Stimulated activated CD4-positive, alpha-beta T cell treated with anti-CD3 and anti-CD28 coated beads, Interleukin-2, amount 100 ng/mL, for 24 hours (primary cell): Measurements from ENCODE around the gene SLC2A8.

ENCODE experiments used
- DNase-seq, 2 donors: peaks; one replicate each; pipeline ENCODE4 v3.0.0-alpha.2; 2020

Gene SLC2A8

GRCh38 chr9:127396808-127397645, at the start of gene SLC2A8:
Gene SLC2A8, plus strand, starts transcription at chr9:127397169. Its CDS starts 62 bp downstream, at chr9:127397231.
- DNase-seq: peak; percentile 81 to 86

DNA sequence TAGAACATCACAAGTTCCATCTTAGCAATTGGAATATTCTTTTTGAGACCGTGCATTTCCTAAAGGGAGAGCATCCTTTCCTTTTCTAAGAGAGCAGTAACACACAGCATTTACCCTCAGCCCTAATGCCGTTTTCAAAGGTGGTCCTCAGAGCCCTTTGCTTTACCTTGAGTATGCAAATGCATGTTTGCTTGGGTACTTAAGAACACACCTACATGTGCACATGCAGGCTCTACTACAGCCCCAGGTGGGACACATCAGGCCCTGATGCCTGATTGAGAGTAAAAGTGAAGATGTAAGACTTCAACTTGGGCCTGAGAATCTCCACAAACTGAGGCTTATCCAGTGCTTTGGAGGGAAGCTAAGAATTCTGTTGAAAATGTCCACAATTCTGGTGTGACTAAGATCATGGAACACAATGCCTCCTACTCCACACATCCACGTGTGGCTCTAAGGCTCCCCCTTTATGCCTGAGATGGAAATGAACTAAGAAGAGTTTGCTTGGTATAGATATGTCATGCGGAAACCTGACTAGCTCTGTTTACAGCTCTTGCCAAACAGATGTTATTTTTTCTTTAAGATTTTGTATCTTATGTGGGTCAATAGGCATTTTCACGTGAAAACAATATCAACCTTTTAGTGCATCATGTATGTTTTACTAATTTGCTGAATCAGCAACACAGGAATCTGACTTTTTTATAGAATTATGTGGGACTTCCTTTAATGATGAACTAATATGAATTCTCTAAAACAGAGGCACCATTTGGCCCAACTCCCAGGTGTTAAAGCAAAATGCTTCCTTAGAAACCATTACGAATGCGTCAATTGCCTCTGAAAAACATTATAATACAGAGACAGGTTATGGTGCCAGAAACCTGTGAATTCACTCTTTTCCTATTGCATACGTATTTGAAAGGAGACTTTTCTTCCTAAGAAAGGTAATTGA, 48.9 kb upstream of the SLC2A8 start:
- DNase-seq: no peak

GRCh38 chr9:127349483-127350113, 47.4 kb upstream of the SLC2A8 start:
- DNase-seq: no peak

GRCh38 chr9:127351182-127352166, 45.5 kb upstream of the SLC2A8 start:
- no peak for DNase-seq

GRCh38 chr9:127353882-127354281, 43.1 kb upstream of the SLC2A8 start:
- DNase-seq: no peak

DNA sequence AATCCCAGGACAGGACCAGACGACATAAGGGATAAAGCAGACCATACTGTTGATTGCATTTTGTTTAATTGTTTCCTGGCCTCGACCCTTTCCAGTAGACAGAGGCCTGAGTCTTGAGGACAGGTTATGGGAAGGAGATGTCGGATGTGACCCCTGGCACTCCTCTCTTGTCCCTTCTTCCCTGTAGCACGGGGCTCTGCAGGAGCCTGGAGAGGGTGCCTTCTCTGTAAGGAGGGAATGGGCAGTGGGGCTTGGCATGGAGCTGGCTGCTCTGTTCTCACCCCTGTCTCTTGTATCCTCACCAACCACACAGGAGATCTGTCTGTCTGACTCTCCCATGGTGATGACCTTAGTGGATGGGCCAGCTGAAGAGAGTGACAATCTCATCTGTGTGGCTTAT, 40.1 kb upstream of the SLC2A8 start:
- no peak for DNase-seq

GRCh38 chr9:127358023-127358535, 38.9 kb upstream of the SLC2A8 start:
- no peak for DNase-seq

DNA sequence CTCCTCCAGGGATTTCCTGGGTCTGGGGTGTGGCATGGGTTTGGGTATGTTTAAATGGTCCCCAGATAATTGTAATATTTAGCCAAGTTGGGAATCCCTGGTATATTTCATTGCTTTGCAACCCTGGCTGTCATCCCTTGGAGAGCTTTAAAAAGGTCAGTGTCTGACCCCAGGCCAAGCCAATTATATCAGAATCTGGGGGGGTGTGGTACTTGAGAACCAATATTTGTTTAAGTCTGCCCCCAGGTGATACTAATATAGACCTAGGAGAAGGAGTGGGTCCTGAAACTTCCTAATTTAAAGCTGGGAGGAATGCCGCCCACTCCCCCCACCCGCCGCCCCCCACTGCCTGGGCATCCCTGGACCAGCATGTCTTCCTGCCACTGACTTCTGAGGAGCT, 38.2 kb upstream of the SLC2A8 start:
- DNase-seq: no peak

DNA sequence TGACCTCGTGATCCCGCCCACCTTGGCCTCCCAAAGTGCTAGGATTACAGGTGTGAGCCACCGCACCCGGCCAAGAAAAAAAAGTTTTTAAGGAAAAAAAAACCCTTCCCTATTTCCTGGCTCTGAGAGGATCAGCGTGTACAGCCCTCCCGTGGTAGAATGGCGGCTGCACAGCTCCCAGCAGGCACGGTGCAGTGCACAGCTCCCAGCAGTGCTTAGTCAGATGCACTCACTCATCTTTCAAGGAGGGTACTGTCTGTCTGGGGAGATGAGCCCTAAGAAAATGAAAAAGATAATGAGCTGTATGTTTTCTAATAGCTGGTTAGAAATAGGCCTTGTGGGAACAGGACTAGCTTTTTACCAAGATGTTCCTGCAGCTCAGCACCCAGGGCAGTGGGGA, 36.7 kb upstream of the SLC2A8 start:
- DNase-seq: no peak

GRCh38 chr9:127360829-127361228, 36.1 kb upstream of the SLC2A8 start:
- no peak for DNase-seq

- DNase-seq: no peak
Measured at GRCh38 chr9:127361561-127361960, 35.4 kb upstream of the SLC2A8 start.

DNA sequence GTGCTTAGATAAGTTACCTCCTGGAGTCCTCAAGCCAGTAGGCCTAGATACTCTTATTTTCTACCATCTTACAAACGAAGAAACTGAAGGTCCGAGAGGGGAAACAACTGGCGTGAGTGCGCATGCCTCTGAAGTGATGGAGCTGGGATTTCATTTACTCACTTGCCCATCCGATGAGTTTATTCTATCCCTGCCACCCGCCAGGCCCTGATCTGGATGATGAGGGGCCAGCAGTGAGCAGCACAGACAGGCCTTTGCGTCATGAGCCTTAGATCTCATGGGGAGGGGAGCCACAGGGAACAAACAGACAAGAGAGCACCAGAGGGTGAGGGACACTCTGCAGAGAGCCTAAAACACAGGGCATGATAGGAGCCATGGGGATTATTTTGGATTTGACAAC, 34.1 kb upstream of the SLC2A8 start:
- DNase-seq: no peak

DNA sequence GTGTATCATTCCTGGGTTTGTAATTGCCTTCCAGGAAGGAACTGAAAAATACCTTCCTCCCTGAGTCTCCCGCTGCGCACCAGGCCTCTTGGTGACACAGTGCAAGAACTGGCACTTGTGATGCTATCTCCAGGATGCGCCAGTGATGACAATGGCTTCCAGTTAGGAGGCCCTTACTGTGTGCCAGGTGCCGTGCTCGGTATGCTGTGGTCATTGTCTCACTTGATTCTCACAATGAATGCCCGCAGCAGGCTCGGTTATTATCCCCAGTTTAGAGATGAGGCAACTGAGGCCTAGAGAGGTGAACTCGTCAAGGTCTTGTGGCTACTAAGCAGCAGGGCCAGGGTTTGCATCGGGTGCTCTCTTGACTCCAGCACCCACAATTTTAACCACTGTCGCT, 31.5 kb upstream of the SLC2A8 start:
- no peak for DNase-seq

GRCh38 chr9:127366594-127366993, 30.4 kb upstream of the SLC2A8 start:
- DNase-seq: no peak

DNA sequence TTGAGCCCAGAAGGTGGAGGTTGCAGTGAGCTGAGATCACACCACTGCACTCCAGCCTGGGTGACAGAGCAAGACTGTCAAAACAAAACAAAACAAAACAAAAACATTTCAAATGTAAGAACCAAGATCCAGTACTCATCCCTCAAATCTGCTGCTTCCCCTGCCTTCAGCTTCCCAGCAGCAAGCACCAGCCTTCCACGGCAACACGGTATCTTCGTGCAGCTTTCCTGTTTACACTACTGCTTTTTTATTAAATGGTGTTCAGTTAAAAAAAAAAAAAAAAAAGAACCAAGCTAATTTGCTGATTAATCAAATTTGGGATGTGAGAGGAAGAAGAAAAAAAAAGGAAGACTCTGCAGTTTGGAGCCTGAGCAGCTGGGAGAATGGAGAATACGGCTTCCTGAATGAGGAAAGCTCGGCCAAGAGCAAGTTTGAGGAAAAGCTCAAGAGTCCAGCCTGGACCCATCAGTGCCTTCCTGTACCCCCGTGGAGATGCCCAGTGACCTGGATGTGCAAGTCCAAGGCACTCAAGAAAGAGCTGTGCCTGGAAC, 28.0 kb upstream of the SLC2A8 start:
- DNase-seq: no peak

DNA sequence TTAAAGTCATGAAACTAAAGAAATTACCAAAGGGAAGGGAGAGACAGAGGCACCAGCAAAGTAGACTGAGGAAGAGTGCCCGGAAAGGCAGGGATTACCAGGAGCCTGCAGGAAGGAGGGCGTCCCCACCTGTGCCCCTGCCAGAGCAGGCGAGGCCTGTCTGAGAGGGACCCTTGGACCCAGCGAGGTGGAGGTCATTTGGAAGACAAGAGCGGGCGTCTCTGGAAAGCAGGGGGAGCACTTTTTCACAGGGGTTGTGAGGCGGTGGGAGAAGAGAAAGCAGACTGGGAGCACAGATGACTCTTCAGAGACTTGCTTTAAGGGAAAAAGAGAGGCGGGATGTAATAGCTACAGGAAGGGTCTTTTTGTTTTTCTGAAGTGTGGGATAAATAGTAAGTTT, 27.5 kb upstream of the SLC2A8 start:
- no peak for DNase-seq

DNA sequence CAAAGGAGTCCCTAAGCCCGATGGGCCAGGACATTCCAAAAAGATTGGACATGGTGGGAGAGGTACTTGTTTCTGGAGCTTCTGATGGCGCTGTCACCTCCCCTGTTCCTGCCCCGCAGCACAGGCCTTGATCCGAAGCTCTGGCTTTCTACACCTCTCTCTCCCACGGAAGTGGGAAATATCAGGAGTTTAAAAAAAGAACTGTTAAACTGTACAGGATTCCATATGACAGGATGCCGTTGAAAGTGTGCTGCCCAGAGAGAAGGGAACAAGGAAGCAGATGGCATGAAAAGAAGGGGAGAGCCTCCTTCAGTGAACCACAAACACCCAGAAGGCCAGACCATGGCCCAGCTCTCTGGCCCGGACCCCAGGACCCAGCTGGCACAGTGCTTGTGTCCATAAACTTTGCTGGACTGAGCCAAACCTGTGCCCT, 26.8 kb upstream of the SLC2A8 start:
- no peak for DNase-seq

DNA sequence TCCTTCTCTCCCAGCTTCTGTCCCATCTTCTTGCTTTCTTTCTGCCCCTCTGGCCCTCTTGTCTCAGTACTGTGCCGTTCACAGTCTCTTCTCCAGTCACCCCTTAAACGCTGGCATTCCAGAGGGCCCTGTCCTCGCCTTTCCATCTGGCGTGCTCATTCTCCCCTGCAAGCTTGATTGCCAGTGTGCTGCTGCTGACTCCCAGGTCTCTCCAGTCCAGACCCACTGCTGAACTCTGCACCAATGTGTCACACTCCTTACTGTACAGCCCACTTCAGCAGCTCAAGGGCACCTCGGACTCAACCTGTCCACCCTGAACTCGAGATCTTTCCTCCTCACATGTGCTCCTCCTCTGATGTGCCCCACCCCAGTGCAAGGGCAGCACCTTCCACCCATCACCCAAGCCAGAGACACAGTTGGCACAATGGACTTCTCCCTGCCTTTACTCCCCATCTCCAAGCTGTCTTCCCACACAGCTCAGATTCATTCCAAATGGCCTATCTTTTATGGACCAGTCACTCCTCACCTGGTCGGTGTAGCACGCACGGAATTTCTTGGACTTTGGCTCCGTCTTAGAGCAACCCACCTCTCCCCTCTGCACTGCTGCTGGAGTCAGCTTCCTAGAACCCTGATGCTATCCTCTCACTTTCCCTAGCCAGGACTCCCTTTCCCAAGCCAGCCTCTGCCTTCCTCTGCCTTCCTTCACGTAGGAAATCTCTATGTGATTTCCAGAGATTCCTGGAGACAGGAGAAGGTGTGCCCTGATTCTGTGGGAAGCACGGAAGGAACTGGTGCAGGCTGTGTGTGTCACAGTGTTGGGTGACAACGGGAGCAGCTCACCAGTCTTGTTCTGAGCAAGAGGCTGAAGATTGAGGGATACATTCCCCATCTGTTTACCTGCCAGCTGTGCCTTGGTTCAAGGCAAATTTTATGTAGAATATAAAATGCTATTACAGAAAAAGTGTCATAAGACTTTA, 26.0 kb upstream of the SLC2A8 start:
- DNase-seq: no peak

DNA sequence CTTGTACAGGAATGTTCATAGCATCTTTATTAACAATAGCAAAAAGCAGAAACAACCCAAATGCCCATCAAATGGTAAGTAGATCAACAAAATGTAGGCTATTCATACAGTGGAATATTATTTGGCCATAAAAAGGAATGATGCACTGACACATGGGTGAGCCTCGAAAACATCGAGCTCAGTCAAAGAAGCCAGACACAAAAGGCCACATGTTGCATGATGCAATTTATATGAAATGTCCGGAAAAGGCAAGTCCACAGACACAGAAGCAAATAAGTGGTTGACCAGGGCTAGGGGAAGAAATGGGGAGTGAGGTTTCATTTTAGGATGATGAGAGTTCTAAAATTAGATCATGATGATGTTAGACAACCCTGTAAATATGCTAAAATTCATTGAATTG, 16.5 kb upstream of the SLC2A8 start:
- DNase-seq: no peak

GRCh38 chr9:127382541-127382940, 14.4 kb upstream of the SLC2A8 start:
- DNase-seq: no peak
